CD4-positive, alpha-beta T cell (primary cell): ENCODE measurements around the gene RAB33B. TPM values are rescaled to one million over a fixed set of nuclear protein-coding genes. Genes with fewer than 3 reads are reported as not detected.
"Not testable (repeated sequence)": the region's sequence is repeated elsewhere in the genome, so short reads cannot be mapped to it uniquely, and the experiment has no call there.

Experiments
- ATAC-seq: fragments of 200-7000 bp; cut with Tn5 transposase; one replicate; pipeline ENCODE4 v1.10.0; 2022; ENCODE audit warnings: mild to moderate bottlenecking; ENCODE audit not compliant: poor library complexity
- CTCF ChIA-PET: fragments of 350-600 bp; sonication (Branson Sonifier 250); formaldehyde crosslinking; loops from one replicate; lab custom pipeline; 2021; ENCODE audit warnings: antibody characterized with exemption, inconsistent platforms; lab: Charles Lee
- POLR2A ChIA-PET: fragments of 350-600 bp; sonication (Branson Sonifier 250); formaldehyde crosslinking; loops from one replicate; lab custom pipeline; 2021; ENCODE audit warnings: antibody characterized with exemption, inconsistent platforms; lab: Charles Lee
- DNase-seq, 14 experiments: peaks; one replicate each; pipeline ENCODE4 v3.0.0-alpha.2; 2013 to 2020; ENCODE audit warnings: mixed read lengths in 2 of 14
- H3K27ac ChIP-seq, 2 donors: one replicate each; pipeline versions ENCODE4 v1.5.1 to v1.7.0; 2013; ENCODE audit warnings: low read length in 2 of 2, low read depth in 1 of 2, mild to moderate bottlenecking in 1 of 2
- H3K27me3 ChIP-seq, 2 experiments: 1 replicate in 1 of 2; 2 replicates in 1 of 2; pipeline versions ENCODE4 v1.6.1 to v1.7.0; 2013; ENCODE audit warnings: low read length in 2 of 2, control low read depth in 1 of 2, mild to moderate bottlenecking in 1 of 2, moderate library complexity in 1 of 2; ENCODE audit not compliant: insufficient read depth in 2 of 2, control insufficient read depth in 1 of 2
- H3K36me3 ChIP-seq: one replicate; pipeline ENCODE4 v1.6.1; 2013; ENCODE audit warnings: low read length, control low read depth; ENCODE audit not compliant: insufficient read depth
- H3K4me1 ChIP-seq: one replicate; pipeline ENCODE4 v1.6.1; 2013; ENCODE audit warnings: low read length, control low read depth; ENCODE audit not compliant: insufficient read depth
- H3K4me3 ChIP-seq: one replicate; pipeline ENCODE4 v1.5.1; 2013; ENCODE audit warnings: mild to moderate bottlenecking, low read length, moderate library complexity
- H3K9me3 ChIP-seq, 2 experiments: 1 replicate in 1 of 2; 2 replicates in 1 of 2; pipeline versions ENCODE4 v1.6.1 to v1.7.0; 2013; ENCODE audit warnings: low read length in 2 of 2, mild to moderate bottlenecking in 2 of 2, control low read depth in 1 of 2, moderate library complexity in 1 of 2; ENCODE audit not compliant: control insufficient read depth in 1 of 2, insufficient read depth in 1 of 2
- H3K27ac Mint-ChIP-seq: one replicate; pipeline ENCODE4 v1.8.0; 2020; ENCODE audit warnings: mixed read lengths
- H3K27me3 Mint-ChIP-seq: one replicate; pipeline ENCODE4 v1.8.0; 2021; ENCODE audit warnings: mixed read lengths
- H3K36me3 Mint-ChIP-seq: one replicate; pipeline ENCODE4 v1.8.0; 2021; ENCODE audit warnings: low read depth, mixed read lengths
- H3K4me1 Mint-ChIP-seq: one replicate; pipeline ENCODE4 v1.8.0; 2021; ENCODE audit warnings: low read depth, mixed read lengths
- H3K4me3 Mint-ChIP-seq: one replicate; pipeline ENCODE4 v1.8.0; 2020; ENCODE audit warnings: mild to moderate bottlenecking, mixed read lengths
- H3K9me3 Mint-ChIP-seq: one replicate; pipeline ENCODE4 v1.8.0; 2020; ENCODE audit warnings: mixed read lengths
- CTCF ChIP-seq: fragments of 200-600 bp; IDR thresholded peaks from one replicate; pipeline ENCODE4 v1.8.0; 2022; ENCODE audit warnings: antibody characterized with exemption, mild to moderate bottlenecking
- intact Hi-C, 2 experiments: fragments of 100-400 bp; cut with DNase I in 1 of 2; cut with micrococcal nuclease in 1 of 2; formaldehyde crosslinking; loops; one replicate each; pipeline versions ENCODE4 v1.15.1 to v1.9.0; 2023 to 2025; cut with DNase I, micrococcal nuclease
- total RNA-seq, 174 experiments: library from RNA in 2 of 174; stranded (reverse) in 2 of 174; gene quantifications; one replicate each; pipeline ENCODE4 v1.2.3 and lab custom pipeline; 2021 to 2026

RAB33B gene
- total RNA-seq, 2 experiments from 2014 or later: 23.3 to 23.6 TPM

- no peak overlapping the region for H3K4me3 Mint-ChIP-seq
- H3K4me1 Mint-ChIP-seq: peaks cover 74% of the 10 kb centered on the region
- Histone ChIP-seq H3K36me3 (peaks cover 17% of the 10 kb centered on the region), H3K27me3 (no peaks in the 10 kb centered on the region), H3K27ac (no peak overlapping the region), H3K9me3 (no peaks in the 10 kb centered on the region), H3K4me3 (no peak overlapping the region), H3K4me1 (peaks cover 23% of the 10 kb centered on the region)
- intact Hi-C loops: loop anchor here in 1 of 2 experiments (5.0 to 10.0 kb wide), 4 partner anchors 93 to 916 kb away; partner anchors contain the start of genes MAML3 and SCOC
- ChIA-PET POLR2A (no interaction called here), CTCF (no interaction called here)
- H3K27ac Mint-ChIP-seq: no peak overlapping the region
- DNase-seq (no peak), ATAC-seq (no peak)
- no peaks in the 10 kb centered on the region for H3K27me3 Mint-ChIP-seq
- H3K9me3 Mint-ChIP-seq: no peaks in the 10 kb centered on the region
- H3K36me3 Mint-ChIP-seq: peaks cover 49% of the 10 kb centered on the region
- no peak for TF ChIP-seq CTCF
These were observed 5.1 kb downstream of the RAB33B start for GRCh38 chr4:139458999-139459398.

- ChIA-PET CTCF (no interaction called here), POLR2A (no interaction called here)
- no peaks in the 10 kb centered on the region for H3K9me3 Mint-ChIP-seq
- peaks cover 58% of the 10 kb centered on the region for H3K4me1 Mint-ChIP-seq
- H3K4me1 ChIP-seq: peaks cover 11% of the 10 kb centered on the region
- H3K9me3 ChIP-seq: no peaks in the 10 kb centered on the region
- ATAC-seq: no peak
- H3K36me3 Mint-ChIP-seq: peaks cover 48% of the 10 kb centered on the region
- no peak overlapping the region for H3K4me3 Mint-ChIP-seq
- DNase-seq: no peak
- H3K27ac ChIP-seq: no peak overlapping the region
- no peak for TF ChIP-seq CTCF
- H3K27me3 ChIP-seq: no peaks in the 10 kb centered on the region
- H3K27me3 Mint-ChIP-seq: no peaks in the 10 kb centered on the region
- intact Hi-C loops: no loop called here
- no peak overlapping the region for H3K4me3 ChIP-seq
- no peak overlapping the region for H3K27ac Mint-ChIP-seq
- H3K36me3 ChIP-seq: peaks cover 17% of the 10 kb centered on the region
These were observed 6.6 kb downstream of the RAB33B start for GRCh38 chr4:139460565-139460964.

- Histone ChIP-seq H3K27ac (no peak overlapping the region), H3K36me3 (peaks cover 17% of the 10 kb centered on the region), H3K27me3 (no peaks in the 10 kb centered on the region), H3K4me1 (peaks cover 5% of the 10 kb centered on the region), H3K4me3 (no peak overlapping the region), H3K9me3 (no peaks in the 10 kb centered on the region)
- intact Hi-C loops: no loop called here
- no peaks in the 10 kb centered on the region for H3K9me3 Mint-ChIP-seq
- ChIA-PET CTCF (no interaction called here), POLR2A (no interaction called here)
- H3K36me3 Mint-ChIP-seq: peaks cover 48% of the 10 kb centered on the region
- no peak overlapping the region for H3K27ac Mint-ChIP-seq
- peaks cover 52% of the 10 kb centered on the region for H3K4me1 Mint-ChIP-seq
- ATAC-seq (no peak), DNase-seq (no peak)
- no peaks in the 10 kb centered on the region for H3K27me3 Mint-ChIP-seq
- no peak overlapping the region for H3K4me3 Mint-ChIP-seq
- TF ChIP-seq CTCF: no peak
These were observed 7.2 kb downstream of the RAB33B start for GRCh38 chr4:139461022-139461628.

- H3K9me3 ChIP-seq, H3K27ac Mint-ChIP-seq, H3K4me3 ChIP-seq, H3K4me3 Mint-ChIP-seq, H3K9me3 Mint-ChIP-seq, DNase-seq, H3K27me3 Mint-ChIP-seq, ATAC-seq, H3K27ac ChIP-seq, intact Hi-C loops, H3K4me1 ChIP-seq, POLR2A ChIA-PET, CTCF ChIA-PET, H3K27me3 ChIP-seq: not testable (repeated sequence)
- Mint-ChIP-seq H3K4me1 (peaks cover 25% of the 10 kb centered on the region), H3K36me3 (peaks cover 62% of the 10 kb centered on the region)
- H3K36me3 ChIP-seq: peaks cover 14% of the 10 kb centered on the region
These were observed 10.6 kb downstream of the RAB33B start for GRCh38 chr4:139464512-139464911.
